Superior temporal gyrus (tissue), 1 donor: Measurements from ENCODE around the gene KLHL14.
"Not testable (repeated sequence)": the region's sequence is repeated elsewhere in the genome, so short reads cannot be mapped to it uniquely, and the experiment has no call there.

ENCODE experiments used
- DNase-seq: peaks from one replicate; pipeline ENCODE4 v3.0.0-alpha.2; 2016; ENCODE audit errors: extremely low spot score

KLHL14 gene

DNA sequence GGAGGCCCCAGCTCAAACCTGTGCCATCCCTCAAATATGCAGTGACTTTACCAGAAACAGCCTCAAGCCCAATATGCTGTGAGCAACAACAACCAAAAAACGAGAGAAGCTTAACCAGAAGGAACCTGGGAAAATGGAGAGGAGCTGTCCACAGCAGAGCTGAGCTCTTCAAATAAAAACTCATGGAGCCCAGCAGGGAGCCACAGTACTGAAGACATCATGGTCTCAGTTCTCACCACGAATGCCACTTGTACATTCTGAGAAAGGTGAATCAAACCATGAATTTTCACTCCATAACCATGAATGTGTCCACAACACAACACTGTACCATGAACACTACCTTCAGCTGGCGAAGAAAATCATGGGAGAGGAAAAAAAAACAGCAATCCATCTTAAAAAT is 50.5 kb downstream of the KLHL14 start:
- DNase-seq = no peak

DNA sequence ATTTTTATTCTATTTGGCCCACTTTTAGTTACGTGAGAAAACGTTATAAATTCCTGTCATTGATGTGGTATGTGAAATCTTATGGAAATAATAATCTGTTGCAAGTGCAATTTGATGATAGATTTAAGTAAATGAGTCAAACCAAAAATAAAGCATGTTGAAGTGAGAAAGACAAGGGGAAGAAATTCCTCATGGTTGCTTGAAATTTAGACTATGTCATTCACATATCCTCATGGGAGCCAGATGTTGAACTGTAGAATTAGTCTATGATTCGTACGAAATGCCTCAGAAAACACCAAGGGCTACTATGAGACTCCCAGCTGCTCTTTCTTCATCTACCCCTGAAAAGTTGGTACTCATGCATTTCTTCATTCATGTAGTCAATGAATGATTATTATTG is 55.7 kb downstream of the KLHL14 start:
- no peak for DNase-seq

DNA sequence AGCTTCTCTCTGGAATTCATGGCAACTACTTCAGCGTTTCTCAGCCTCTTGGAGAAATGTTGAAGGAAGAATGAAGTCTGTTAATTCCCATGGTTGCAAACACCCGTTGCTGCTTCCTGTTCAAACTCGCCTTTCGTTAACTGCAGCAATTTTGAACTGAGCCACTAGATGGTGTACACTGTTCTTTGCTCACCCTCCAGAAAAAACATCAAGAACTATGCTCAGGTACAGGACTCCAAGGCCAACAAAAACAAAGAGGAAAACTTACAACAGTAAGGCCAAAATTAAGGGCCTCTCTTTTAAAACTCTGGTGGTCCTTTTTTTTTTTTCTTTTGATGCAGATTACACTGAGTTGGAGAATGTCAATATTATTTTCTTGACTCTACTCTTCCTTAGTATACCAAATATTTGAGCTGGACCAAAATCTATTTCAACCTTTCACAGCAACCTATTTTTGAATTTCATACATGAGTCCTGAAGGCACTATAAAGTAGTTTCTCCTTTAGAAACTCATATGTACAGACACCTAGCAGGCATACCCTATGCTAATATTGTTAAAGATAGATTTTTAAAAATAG is 58.2 kb downstream of the KLHL14 start:
- DNase-seq = peak; percentile 84

- DNase-seq = no peak
These were observed 60.0 kb downstream of the KLHL14 start for GRCh38 chr18:32712860-32713259.

DNA sequence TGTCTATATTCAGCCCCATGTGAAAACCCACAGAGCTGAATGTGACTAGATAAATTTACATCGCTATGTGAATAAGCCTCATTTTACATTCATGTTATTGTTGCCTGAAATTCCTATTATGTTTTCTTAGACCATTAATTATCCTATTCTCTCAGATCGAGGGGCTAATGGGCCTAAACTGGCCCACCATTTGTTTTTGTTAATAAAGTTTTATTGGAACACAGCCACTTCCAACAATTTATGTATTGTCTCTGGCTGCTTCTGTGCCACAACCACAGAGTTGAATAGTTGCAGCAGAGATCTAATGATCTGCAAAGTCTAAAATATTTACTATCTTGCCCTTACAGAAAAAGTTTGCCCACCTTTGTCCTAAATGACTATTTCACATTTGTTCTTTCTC is 61.0 kb downstream of the KLHL14 start:
- no peak for DNase-seq

GRCh38 chr18:32707586-32707985 is 65.2 kb downstream of the KLHL14 start:
- DNase-seq = no peak

- no peak for DNase-seq
These were observed 65.7 kb downstream of the KLHL14 start for GRCh38 chr18:32707147-32707546.

- peak; percentile 29 for DNase-seq
These were observed 71.5 kb downstream of the KLHL14 start for GRCh38 chr18:32701313-32701712.

- DNase-seq = no peak
These were observed 74.7 kb downstream of the KLHL14 start for GRCh38 chr18:32698153-32698552.

DNA sequence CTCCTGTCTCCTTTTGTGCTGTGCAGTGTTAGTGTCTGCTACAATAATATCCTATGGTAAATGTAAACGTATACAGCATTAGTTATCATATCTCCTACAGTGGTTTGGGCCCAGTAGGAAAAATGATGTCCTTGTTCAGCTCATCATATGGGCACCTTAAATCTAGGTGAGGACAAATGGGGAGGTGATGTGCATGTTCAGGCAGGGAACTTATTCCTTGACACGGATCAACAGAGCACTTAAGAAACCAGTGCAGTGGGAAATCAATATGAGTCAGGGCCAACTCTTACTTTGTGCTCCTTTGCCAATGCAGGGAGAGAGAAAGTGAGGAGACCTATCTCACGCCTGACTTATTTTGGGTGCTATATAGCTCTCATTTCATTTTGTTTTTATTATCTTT is 76.4 kb downstream of the KLHL14 start:
- no peak for DNase-seq

DNA sequence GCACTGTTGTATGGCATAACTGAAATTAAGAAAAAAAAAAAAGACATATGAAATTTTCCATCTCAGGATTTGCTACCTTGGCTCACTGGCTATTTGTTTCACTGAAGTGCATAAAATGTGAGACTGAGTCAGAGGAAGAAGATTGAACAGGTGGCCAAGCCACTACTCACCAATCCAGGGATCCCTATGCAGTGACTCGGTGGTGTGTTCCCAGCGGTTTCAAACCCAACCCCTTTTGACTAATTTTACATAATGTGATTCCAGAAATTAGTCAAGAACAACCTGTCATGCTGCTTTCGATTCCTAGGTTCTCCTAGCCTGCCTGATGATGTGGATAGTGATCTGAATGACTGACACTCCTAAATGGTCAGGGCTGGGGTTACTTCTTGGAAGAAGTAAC is 77.3 kb downstream of the KLHL14 start:
- DNase-seq = no peak

DNA sequence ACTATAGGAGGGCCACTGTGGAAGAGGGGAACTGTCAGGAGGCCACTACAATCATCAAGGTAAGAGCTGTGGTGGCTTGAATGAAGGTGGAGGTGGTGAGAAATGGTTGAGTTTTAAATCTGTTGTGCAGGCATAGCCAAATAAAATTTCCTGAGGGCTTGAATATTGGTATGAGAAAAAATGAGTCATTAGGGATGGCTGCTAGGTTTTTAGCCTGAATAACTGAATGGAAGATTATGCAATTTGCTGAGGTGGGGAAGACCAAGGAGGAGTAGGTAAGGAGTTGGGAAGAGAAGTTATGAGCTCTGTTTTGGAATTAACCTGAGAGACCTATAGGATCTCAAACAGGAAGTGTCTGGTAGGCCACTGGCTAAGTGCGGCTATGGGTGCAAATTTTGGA is 84.0 kb downstream of the KLHL14 start:
- no peak for DNase-seq

GRCh38 chr18:32684940-32685339 is 87.9 kb downstream of the KLHL14 start:
- DNase-seq = no peak

DNA sequence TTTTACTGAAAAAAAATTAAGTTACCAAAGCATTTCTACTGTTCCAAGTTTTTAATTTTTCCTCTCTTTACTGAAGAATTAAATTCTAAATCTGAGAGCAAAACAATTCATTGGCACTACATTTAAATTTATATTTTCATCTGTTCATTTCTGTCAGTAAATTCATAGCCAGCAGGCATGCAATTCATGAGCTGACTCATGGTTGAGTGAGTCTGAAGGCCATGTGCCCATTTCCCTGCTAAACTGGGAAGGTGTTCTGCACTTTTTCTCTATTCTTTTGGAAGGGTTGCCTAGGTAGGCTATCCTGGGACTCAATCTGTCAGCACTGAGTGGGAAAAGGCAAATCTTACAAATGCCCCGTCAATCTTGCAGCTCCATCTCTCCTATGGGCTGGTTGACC is 88.7 kb downstream of the KLHL14 start:
- no peak for DNase-seq

DNA sequence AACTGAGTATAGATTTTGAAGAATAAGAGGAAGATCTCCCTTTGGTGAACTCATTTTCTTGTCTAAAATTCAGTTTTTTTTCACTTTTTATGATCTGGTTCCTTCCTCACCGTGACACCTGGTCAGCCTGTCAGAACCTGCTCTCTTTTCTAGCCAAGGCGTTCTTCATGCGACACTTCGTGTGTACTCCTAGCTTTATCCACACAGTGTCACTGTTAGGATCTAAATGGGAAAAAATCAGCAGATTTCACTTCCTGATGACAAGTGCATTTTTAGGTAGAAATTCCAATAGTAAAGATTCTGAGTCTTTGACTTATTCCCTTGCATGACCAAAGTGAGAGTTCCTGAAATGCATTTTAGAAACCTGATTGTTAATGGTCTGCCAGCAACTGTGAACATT is 89.8 kb downstream of the KLHL14 start:
- no peak for DNase-seq

DNA sequence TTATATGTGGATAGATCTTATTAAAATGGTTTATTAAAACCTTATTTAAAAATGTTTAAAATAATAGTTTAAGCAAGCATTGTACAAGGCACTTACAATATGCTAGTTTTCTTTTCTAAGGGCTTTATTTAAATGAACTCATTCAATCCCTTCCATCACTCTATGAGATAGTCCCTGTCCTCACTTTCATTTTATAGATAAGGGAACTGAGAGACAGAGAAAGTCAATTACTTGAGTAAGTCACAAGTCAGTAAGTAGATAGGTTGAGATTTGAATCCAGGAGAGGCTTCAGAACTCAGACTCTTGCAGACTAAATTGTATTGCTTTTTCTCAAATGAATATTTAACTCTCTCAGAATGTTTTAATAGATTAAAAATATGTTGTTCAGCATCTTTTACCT is 95.2 kb downstream of the KLHL14 start:
- DNase-seq = no peak

- no peak for DNase-seq
These were observed 98.3 kb downstream of the KLHL14 start for GRCh38 chr18:32674491-32674890.

GRCh38 chr18:32672398-32672797 is 100.4 kb downstream of the KLHL14 start:
- no peak for DNase-seq

- DNase-seq = no peak
These were observed 102.1 kb downstream of the KLHL14 start for GRCh38 chr18:32670727-32671126.

DNA sequence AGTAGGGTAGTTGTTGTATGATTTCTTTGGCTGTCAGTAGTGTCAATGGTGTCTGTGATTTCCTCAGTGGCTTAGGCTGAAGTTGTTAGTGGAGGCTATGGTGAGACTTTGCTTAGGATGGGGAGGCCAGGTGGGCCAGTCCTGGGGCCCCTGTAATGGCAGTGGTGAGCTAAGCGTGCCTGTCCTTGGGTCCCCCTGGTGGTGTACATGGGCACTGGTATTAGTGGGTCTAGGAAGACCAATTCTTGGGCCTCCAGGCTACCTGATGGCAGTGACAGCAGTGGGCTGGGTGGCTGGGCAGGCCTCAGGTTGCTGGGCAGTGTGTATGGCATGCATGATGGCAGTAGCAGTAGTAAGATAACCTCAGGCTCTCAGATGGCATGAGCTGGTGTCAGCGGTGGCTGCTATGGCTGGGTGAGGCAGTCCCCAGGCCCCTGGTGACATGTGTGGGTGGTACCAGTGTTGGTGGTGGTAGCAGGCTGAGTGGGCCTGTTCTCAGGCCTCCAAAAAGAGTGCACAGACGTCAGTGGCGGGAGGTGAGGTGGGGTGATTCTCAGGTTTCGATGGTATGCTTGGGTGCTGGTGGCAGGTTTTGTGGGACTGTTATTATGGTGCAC is 103.2 kb downstream of the KLHL14 start:
- DNase-seq = no peak

- DNase-seq = no peak
These were observed 103.9 kb downstream of the KLHL14 start for GRCh38 chr18:32668956-32669355.

DNA sequence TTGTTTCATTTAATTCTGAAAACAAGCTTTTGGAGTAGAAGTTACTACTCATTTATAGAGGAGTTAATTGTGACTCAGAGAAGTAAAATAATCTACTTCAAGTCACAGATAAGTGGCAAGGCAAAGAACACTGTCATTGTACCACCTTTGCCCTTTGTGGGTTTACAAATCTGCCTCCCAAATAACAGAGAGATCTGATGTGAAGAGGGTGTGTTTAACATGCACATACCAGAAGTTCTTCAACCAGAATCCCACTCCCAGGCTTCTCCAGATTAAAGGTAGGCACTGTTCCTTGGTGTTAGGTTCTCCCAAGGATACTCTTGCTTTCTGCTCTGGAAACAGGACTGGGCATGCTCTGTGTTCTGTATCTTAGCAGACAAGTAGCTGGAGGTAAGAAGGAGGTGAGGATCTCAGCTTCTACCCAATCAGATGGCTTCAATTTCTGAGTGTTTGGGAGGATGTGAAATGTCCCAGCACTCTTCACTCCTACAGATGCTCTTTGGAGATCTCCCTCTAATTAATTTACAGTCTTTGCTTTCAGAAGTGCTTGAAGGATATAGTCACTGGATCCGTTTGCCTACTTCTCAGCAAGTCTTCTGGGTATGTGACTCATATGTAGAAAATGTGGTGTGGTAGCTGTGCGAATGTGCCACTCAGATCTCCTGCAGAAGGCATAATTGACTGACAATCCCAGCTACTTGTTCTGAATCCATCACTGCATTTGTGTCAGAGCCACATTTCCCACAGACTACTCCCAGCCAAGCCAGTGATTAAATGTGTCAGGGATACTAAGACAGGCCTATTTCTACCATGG is 111.1 kb downstream of the KLHL14 start:
- DNase-seq = no peak

GRCh38 chr18:32654507-32654906 is 118.3 kb downstream of the KLHL14 start:
- not testable (repeated sequence) for DNase-seq
